SK-N-SH (cell line): ENCODE measurements around the gene KCNG4.

Experiments
- CTCF ChIP-seq: fragments of 200-600 bp; sonication (generic); IDR thresholded peaks from 2 replicates; pipeline ENCODE4 v1.6.1; 2017; ENCODE audit warnings: antibody characterized with exemption, mild to moderate bottlenecking, moderate library complexity
- ELF1 ChIP-seq: IDR thresholded peaks from 2 replicates; pipeline ENCODE4 v1.4.0; 2012
- EZH2phosphoT487 ChIP-seq: fragments of 200-600 bp; sonication (generic); IDR thresholded peaks from 2 replicates; pipeline ENCODE4 v1.6.1; 2017; ENCODE audit warnings: low read depth, mixed run types, mild to moderate bottlenecking, antibody characterized with exemption, moderate library complexity, borderline replicate concordance
- MAX ChIP-seq: IDR thresholded peaks from 2 replicates; pipeline ENCODE4 v1.4.0; 2012; ENCODE audit warnings: low read depth
- MEF2A ChIP-seq: IDR thresholded peaks from 2 replicates; pipeline ENCODE4 v1.4.0; 2012; ENCODE audit warnings: low read depth, borderline replicate concordance
- POLR2AphosphoS5 ChIP-seq: IDR thresholded peaks from 2 replicates; pipeline ENCODE4 v1.6.1; 2012; ENCODE audit warnings: low read depth, low read length
- RAD21 ChIP-seq: IDR thresholded peaks from 2 replicates; pipeline ENCODE4 v1.6.1; 2012; ENCODE audit warnings: mild to moderate bottlenecking, low read length
- RCOR1 ChIP-seq: fragments of 150-350 bp; IDR thresholded peaks from 2 replicates; pipeline ENCODE4 v1.6.1; 2017; ENCODE audit warnings: antibody characterized with exemption, low read length
- TAF1 ChIP-seq: IDR thresholded peaks from 2 replicates; pipeline ENCODE4 v1.6.1; 2012; ENCODE audit warnings: low read depth, mild to moderate bottlenecking, low read length, moderate library complexity, borderline replicate concordance
- USF1 ChIP-seq: IDR thresholded peaks from 2 replicates; pipeline ENCODE4 v1.4.0; 2012; ENCODE audit warnings: low read depth, borderline replicate concordance
- USF2 ChIP-seq: fragments of 150-350 bp; IDR thresholded peaks from 2 replicates; pipeline ENCODE4 v1.6.1; 2017; ENCODE audit warnings: antibody characterized with exemption, low read length, low read depth, borderline replicate concordance
- ZBTB33 ChIP-seq: IDR thresholded peaks from 2 replicates; pipeline ENCODE4 v1.4.0; 2012; ENCODE audit warnings: low read depth, borderline replicate concordance
- TF ChIP-seq, protein P1 (sequence below): IDR thresholded peaks from 2 replicates; pipeline ENCODE4 v1.6.1; 2012; ENCODE audit warnings: mild to moderate bottlenecking, low read depth, low read length, moderate library complexity

- TF ChIP-seq USF2: no peak
- TF ChIP-seq EZH2phosphoT487: no peak
- TF ChIP-seq, protein P1, sequence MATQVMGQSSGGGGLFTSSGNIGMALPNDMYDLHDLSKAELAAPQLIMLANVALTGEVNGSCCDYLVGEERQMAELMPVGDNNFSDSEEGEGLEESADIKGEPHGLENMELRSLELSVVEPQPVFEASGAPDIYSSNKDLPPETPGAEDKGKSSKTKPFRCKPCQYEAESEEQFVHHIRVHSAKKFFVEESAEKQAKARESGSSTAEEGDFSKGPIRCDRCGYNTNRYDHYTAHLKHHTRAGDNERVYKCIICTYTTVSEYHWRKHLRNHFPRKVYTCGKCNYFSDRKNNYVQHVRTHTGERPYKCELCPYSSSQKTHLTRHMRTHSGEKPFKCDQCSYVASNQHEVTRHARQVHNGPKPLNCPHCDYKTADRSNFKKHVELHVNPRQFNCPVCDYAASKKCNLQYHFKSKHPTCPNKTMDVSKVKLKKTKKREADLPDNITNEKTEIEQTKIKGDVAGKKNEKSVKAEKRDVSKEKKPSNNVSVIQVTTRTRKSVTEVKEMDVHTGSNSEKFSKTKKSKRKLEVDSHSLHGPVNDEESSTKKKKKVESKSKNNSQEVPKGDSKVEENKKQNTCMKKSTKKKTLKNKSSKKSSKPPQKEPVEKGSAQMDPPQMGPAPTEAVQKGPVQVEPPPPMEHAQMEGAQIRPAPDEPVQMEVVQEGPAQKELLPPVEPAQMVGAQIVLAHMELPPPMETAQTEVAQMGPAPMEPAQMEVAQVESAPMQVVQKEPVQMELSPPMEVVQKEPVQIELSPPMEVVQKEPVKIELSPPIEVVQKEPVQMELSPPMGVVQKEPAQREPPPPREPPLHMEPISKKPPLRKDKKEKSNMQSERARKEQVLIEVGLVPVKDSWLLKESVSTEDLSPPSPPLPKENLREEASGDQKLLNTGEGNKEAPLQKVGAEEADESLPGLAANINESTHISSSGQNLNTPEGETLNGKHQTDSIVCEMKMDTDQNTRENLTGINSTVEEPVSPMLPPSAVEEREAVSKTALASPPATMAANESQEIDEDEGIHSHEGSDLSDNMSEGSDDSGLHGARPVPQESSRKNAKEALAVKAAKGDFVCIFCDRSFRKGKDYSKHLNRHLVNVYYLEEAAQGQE: no peak
- TF ChIP-seq POLR2AphosphoS5: no peak
- no peak for TF ChIP-seq CTCF
- TF ChIP-seq RCOR1: no peak
- no peak for TF ChIP-seq ZBTB33
- no peak for TF ChIP-seq ELF1
- TF ChIP-seq MEF2A: no peak
- TF ChIP-seq MAX: no peak
- TF ChIP-seq RAD21: no peak
- no peak for TF ChIP-seq TAF1
- TF ChIP-seq USF1: no peak
Measured at GRCh38 chr16:84255050-84255810, 15.4 kb upstream of the KCNG4 start.
